ENCODE measurements around the gene MMP20.

GRCh38 chr11:102577723-102578122 lies 47.4 kb downstream of the MMP20 start:
- TF ChIP-seq EP300 (IDR thresholded peaks at IDR 0.05) (no peak), HOXB13 (CRISPR knock-in tag; IDR thresholded peaks at IDR 0.05; ENCODE audit: low read depth) (no peak), ELK1 (IDR thresholded peaks at IDR 0.05; ENCODE audit: low read depth, low read length) (no peak), CTCF (IDR thresholded peaks at IDR 0.05) (no peak), JUN (IDR thresholded peaks at IDR 0.05) (no peak), RAD21 (conservative IDR thresholded peaks at IDR 0.05 in 1 of 2, IDR thresholded peaks at IDR 0.05 in 1 of 2) (no peak), POLR2A (IDR thresholded peaks at IDR 0.05; ENCODE audit: low read length) (no peak), MAX (IDR thresholded peaks at IDR 0.05) (no peak), MAFK (IDR thresholded peaks at IDR 0.05; ENCODE audit: partially characterized antibody) (no peak), TP53 (CRISPR knock-in tag; IDR thresholded peaks at IDR 0.05) (no peak), ZNF302 (CRISPR knock-in tag; IDR thresholded peaks at IDR 0.05) (no peak)

Measured in A549 (cell line).